ENCODE data around the gene MYH6.

GRCh38 chr14:23441076-23441475 is 33.0 kb upstream of the MYH6 start:
- TF ChIP-seq POLR2A (IDR thresholded peaks at IDR 0.05) = no peak
- TF ChIP-seq CTCF (IDR thresholded peaks at IDR 0.05) = no peak
- TF ChIP-seq POLR2AphosphoS5 (IDR thresholded peaks at IDR 0.05; ENCODE audit: insufficient read depth in 1 of 2, low read depth in 1 of 2) = no peak
